GM18505 (cell line): ENCODE results near the gene FAM184B.

ENCODE experiments used
- ATAC-seq: cut with Tn5 transposase; IDR thresholded peaks from one replicate; pipeline ENCODE4 v1.9.1; 2021; ENCODE audit not compliant: unreplicated experiment
- POLR2A ChIP-seq: IDR thresholded peaks from 4 replicates; pipeline ENCODE4 v1.6.1; 2011; ENCODE audit warnings: borderline replicate concordance; ENCODE audit not compliant: insufficient read depth, insufficient read length; ENCODE audit errors: extremely low read depth

FAM184B gene

DNA sequence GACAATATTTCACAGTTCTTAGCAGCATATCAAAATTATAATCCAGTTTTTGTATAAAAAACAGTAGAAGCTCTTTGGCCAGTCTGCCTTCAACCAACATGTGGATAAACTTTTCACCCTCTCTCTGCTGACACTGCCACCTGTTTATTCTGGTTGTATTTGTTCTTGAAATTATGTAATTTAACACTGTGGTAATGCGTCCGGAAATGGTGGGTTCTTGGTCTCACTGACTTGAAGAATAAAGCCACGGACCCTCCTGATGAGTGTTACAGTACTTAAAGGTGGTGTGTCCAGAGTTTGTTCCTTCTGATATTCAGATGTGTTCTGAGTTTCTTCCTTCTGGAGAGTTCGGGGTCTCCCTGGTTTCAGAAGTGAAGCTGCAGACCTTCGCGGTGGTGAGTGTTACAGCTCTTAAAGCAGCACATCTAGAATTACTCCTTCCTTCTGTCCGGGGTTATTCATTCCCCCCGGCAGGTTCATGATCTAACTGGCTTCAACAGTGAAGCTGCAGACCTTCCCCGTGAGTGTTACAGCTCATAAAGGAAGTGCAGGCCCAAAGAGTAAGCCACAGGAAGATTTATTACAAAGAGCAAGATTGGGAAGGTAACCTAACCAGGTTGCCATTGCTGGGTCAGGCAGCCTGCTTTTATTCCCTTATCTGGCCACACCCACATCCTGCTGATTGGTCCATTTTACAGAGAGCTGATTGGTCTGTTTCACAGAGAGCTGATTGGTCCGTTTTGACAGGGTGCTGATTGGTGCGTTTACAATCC is 15.7 kb downstream of the FAM184B start:
- ATAC-seq = no peak
- TF ChIP-seq POLR2A = no peak

DNA sequence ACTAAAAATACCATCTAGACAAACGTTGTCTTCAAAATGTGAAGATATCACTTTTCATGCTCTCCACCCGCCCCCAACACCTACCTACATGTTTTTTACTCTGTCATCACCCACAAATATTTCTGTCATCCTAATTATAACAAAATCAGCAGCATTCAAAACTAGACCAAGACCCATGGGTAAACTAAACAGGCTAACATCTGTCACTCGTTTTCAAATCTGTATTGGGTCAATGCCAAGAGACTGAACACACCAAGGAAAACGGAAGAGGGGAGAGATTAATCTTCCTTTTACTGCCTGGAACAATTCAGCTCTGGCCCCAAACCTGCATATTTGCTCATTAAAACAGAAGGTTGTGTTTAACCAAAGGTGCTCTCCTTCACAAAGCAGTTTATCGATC is 17.5 kb downstream of the FAM184B start:
- TF ChIP-seq POLR2A = no peak
- ATAC-seq = no peak

DNA sequence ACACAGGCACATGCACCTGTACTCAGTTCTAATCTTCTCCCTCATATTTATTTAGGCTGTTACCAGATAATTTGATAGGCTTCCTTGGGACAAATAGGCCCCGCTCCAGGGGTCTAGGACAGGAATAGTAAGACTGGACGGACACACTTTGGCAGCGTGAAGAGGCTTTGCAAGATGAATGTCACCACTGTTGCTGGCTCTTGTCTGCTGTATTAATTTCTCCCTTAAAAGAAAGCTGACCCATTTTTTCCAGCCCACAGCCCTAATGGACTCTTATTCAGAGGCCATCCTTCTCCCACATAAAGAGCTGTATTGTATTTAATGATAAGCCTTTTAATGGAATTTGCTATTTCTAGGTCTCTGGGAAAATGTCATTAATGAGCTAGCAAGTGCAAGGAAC is 18.0 kb downstream of the FAM184B start:
- ATAC-seq = no peak
- TF ChIP-seq POLR2A = no peak

DNA sequence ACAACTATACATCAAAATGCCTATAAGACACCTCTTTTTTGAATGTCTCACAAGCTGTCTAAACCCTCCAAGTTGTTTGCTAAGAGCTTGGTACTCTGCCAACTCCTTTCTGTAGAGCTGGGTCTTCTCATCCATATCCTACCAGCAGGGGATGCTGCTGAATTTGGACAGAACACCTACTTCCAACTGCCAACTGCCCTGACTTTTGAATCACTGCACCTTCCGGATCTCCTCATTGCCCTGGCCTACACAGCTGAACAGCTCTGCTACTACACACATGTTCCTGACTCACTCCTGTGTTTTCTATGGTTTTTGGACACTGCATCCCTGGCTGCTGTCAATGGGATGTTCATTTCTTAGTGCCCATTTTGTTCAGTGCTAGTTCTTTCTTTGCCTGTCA is 18.7 kb downstream of the FAM184B start:
- TF ChIP-seq POLR2A = no peak

DNA sequence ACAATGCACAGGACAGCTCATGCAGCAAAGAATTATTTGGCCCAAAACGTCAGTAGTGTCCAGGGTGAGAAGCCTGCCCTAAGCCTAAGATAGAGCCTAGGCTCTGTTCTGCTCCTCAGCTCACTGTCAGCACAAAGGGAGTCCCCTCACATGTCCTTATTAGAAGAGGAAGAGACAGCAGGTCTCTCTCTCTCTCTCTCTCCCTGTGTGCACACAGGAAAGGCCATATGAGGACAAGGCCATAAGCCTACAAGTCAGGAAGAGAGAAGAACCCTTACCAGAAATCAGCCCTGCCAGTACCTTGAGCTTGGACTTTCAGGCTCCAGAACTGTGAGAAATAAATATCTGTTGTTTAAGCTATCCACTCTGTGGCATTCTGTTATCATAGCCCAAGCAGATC is 20.4 kb downstream of the FAM184B start:
- no peak for TF ChIP-seq POLR2A
- ATAC-seq = no peak

More for the DNA sequence above, 18.7 kb downstream of the FAM184B start:
- no peak for ATAC-seq

DNA sequence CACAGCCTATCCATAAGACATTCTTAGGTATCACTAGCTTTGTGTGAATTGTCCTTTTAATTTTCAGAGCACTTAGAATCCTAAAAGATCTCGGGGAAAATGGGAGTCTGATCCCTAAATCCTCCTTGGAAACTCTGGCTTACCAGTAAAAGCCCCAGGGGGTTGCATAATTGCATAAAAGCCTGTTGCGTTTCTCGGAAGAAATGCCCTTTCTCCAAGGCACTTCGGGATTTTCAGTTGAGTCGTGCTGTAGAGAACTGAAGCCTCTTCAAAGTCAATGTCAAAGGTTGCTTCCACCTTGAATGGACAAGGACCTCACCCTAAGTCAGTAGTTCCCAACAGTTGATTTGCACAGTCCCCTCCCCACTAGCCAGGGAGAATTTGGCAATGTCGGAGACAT is 20.8 kb downstream of the FAM184B start:
- no peak for TF ChIP-seq POLR2A
- no peak for ATAC-seq

DNA sequence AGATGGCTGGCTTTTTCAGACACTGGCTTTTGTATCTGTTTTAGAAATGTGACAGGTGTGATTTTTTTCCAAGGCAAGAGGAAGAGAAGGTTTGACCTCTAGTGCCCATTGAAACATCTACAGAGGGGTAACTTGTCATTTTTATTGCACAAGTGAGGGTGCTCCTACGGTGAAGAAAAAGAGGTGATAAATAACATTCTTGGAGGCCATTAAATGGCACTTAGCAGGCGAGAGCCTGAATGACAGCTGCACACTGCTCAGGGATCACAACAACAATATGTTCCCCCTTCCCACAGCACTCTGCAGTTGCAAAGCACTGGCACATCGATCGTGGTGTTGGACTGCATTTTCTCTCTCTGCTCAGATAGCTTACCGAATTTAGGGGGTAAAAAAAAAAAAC is 22.9 kb downstream of the FAM184B start:
- no peak for TF ChIP-seq POLR2A
- ATAC-seq = no peak

DNA sequence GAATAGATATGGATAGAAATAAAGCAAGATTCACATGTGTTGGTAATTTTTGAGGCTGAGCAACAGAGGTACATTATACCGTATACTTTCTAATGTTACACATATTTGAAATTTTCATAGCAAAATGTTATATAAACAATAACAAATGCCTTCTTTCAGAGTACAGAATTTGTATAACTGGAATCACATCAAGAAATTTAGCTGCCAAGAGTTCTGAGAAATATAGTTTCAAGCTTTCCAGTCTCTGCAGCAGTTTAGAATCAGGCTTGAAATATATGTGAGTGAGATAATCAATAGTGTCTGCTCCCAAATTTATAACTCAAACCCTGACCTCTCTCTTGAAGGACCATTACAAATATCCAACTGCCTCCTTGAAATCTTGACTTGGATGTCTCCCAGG is 23.8 kb downstream of the FAM184B start:
- no peak for ATAC-seq
- no peak for TF ChIP-seq POLR2A

DNA sequence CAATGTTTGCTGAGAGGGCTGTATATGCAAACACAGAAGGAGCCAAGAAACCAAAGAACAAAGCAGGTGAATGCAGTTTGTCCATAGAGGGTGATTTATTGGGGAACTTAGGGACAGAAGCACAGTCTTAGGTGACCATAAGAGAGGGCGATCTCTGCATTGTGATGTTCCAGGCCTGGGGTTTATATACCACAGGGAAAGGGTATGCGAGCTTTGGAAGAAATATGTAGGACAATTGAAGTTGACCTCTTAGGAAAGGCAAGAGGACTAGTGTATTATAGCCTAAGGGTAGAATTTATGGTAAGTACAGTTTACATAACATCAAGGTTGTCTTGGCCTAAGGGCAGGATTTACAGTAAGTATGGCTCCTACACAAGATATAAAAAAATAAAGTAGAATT is 27.8 kb downstream of the FAM184B start:
- ATAC-seq = no peak

DNA sequence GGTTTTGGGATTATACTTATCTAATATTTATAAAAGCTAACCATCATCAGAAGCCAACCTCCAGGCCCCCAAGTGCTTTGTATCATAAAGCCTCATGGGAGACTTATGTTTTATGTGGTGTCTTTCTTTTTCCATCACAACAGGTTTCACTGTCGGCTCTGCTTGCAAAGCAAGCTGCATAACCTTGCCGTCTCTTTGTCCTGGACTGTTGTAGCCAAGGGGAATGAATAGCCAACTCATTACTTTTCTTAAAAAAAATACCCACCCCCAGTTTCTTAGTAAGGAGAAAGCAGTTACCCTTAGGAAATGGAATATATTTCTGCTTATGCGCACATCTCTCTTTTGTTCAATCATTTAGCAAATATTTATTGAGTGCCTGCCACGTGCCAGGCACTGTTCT is 40.7 kb downstream of the FAM184B start:
- ATAC-seq = no peak
- no peak for TF ChIP-seq POLR2A

More for the DNA sequence above, 27.8 kb downstream of the FAM184B start:
- no peak for TF ChIP-seq POLR2A

DNA sequence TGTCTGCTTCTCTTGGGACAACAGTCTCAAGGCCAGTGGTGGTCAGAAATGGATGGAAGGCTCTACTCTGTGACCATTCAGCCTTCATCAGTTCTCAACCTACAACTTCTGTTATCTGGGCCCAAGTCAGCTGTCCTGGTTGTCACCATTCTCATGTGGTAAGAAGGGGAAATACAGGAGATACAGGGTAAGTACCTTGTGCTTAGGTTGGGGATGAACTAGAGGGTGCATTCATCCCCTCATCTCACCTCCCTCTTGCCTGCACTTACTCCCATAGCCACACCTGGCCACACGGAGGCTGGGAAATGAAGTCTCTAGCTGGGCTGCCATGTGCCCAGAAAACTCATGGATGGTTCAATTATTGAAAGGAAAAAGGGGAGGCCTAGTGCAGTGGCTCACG is 44.9 kb downstream of the FAM184B start:
- no peak for ATAC-seq
- TF ChIP-seq POLR2A = no peak

DNA sequence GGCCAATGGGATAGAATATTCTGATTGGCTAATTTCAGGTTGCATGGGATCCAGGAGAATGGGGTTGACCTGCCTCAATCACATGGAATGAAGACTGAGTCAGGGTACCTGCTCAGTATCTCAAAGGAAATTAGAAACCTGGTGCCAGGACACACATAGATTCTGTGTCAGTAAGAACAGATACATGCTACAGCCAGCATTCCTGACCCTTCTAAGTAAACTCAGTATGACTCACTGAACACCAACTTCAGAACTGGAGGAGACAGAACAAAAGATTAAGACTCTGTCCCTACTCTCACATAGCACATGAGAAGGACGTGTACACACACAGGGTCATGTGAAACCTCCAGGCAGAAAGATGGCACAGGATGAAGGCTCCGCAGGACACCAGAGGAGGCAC is 54.5 kb downstream of the FAM184B start:
- no peak for TF ChIP-seq POLR2A
- no peak for ATAC-seq

DNA sequence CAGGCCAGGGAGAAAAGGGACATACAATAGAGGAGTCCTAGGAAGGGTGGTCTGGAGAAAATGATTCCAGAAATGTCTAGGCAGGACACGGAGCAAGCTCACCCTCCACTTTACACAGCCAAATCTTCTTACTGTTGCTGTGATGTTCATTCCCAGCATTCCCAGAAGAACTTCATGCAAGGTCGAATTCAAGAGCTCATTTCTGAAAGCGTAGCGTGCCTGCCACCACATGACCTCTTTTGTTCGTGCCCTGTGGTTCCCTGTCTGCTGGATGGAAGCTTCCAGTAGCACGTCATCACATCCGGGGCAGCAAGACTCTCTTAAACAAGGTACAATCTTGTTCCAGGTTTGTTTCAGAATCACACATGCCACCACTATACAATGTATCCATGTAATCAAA is 57.8 kb downstream of the FAM184B start:
- no peak for ATAC-seq
- no peak for TF ChIP-seq POLR2A

DNA sequence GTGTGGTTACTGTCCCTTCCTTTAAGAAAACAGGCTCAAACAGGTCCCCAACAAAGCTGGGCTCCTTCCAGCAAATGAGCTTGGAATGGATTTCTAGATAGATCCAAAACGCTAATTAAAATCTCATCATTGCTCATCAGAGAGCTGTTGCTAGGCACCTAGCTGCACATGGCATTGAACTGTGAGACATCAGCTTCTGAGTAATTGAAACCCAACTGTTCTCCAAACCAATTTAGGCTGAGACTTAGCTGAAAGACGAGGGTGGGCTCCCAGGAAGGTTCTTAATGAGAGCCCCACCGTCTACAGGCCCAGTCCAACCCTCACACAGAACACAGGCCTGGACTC is 59.1 kb downstream of the FAM184B start:
- no peak for TF ChIP-seq POLR2A
- ATAC-seq = no peak
